ENCODE results near the gene SLC35D1.
"Not testable (repeated sequence)": the region's sequence is repeated elsewhere in the genome, so short reads cannot be mapped to it uniquely, and the experiment has no call there.

Gene SLC35D1

DNA sequence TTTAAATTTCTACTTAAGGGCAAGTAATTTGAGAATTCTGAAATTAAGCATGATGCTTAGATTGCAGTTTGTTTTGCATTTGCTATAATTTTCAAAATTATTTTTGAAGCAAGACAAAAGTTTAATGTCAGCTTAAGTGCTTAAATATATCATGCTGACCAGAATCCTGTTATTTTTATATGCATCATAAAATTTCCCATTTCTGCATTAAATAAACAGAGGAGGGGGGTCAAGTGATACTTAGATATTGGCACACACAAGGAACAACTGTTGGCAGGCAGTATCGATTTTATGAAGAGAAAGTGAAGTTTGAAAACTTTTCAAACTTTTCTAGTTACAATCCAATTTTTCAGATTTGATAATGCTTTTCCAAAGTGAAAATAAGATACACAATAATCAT lies 68.1 kb downstream of the SLC35D1 start:
- no peak for DNase-seq (ENCODE audit: low read depth)

DNA sequence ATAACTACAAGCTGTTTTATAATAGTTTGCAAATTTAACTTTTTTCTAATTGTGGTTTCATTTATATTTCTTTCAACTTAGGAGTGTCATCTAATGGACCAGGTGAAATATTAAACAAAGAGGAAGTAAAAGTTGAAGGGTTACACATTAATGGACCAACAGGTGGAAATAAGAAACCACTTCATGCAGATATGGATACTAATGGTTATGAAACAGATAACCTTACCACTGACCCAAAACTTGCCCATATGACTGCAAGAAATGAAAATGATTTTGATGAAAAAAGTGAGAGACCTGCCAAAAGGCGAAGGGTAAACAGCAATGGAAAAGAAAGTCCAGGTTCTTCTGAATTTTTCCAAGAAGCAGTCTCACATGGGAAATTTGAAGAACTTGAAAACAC lies 69.5 kb downstream of the SLC35D1 start:
- DNase-seq (ENCODE audit: low read depth), result no peak

GRCh38 chr1:66982561-66983260 lies 71.2 kb downstream of the SLC35D1 start:
- no peak for DNase-seq (ENCODE audit: low read depth)

DNA sequence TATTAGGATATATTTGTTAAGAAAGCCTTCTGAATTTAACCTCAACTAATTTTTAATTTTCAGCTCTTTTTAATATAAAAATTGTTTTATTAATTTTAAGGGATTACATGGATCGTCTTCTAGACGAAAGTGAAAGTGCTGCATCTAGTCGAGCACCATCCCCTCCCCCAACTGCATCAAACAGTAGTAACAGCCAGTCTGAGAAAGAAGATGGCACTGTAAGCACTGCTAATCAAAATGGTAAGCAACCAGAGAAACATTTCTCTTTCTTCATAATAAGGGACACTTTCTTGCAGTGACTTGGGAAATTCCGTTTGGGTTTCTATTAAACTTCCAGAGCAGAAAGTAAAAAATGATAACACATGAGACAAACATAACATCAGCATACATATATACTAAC lies 72.3 kb downstream of the SLC35D1 start:
- DNase-seq (ENCODE audit: low read depth), result no peak

DNA sequence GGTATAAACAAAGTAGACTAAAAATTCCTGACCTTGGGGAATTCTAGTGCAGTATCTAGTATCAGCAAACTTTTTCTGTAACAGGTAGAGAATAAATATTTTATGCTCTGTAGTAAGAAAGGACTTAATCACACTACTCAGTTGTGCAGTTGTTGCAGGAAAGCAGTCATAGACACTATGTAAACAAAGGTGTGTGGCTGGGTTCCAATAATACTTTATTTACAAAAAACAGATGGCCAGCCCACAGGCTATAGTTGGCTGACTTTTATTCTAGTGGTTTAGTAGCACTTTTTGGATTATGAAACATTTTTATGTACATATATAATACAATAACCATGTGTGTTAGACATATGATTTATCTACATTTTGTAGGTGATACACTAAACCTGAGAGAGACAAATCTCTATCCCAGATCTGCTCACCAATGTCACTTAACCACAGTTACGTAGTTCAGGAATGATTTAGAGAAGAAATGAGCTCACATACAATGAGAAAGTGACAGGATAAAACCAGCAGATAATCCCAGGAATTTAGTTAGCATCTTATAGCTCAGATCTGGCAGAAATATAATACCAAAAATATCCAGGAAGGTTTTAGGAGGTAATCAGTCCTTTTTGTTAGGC lies 73.1 kb downstream of the SLC35D1 start:
- DNase-seq (ENCODE audit: low read depth), result no peak

- DNase-seq (ENCODE audit: low read depth), result not testable (repeated sequence)
Measured at GRCh38 chr1:66979621-66980020, 74.3 kb downstream of the SLC35D1 start.

- no peak for DNase-seq (ENCODE audit: low read depth)
Measured at GRCh38 chr1:66978201-66978600, 75.7 kb downstream of the SLC35D1 start.

DNA sequence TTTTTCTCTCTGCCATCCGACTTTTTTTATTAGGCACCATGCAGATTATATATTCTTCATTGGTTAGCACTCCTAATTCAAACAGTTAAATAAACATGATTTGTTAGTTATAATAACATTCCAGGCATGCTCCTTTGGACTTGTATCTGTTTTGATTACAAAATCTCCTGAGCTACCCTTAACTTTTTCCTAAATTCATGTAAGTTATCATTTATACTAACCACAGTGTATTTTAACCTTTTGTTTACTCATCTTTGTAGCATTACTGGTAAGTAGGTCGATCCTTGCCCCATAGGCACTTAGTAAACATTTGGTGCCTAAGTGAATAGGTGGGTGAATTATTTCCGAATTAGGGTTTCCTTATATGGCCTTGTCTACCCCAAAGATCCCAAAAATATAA lies 85.4 kb downstream of the SLC35D1 start:
- no peak for DNase-seq (ENCODE audit: low read depth)

GRCh38 chr1:66966188-66966873 lies 87.6 kb downstream of the SLC35D1 start:
- DNase-seq (ENCODE audit: low read depth), result not testable (repeated sequence)

DNA sequence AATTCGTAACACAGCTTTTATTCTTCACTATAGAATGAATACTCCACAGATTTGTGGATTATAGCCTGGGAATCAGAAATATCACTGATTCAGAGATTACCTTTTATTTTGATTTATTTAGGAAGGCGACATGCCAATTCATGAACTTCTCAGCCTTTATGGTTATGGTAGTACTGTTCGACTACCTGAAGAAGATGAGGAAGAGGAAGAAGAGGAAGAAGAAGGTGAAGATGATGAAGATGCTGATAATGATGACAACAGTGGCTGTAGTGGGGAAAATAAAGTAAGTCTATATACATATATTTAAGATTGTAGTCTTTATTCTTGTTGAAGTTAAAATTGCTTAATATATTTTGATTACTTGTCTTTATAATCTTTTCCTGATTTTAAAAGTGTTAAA lies 96.0 kb downstream of the SLC35D1 start:
- DNase-seq (ENCODE audit: low read depth), result no peak

GRCh38 chr1:66954208-66954607 lies 99.7 kb downstream of the SLC35D1 start:
- no peak for DNase-seq (ENCODE audit: low read depth)

GRCh38 chr1:66951513-66951912 lies 102.4 kb downstream of the SLC35D1 start:
- no peak for DNase-seq (ENCODE audit: low read depth)

Data from activated T-cell treated with anti-CD3 and anti-CD28 coated beads for 48 hours (primary cell).